Neural crest cell (in vitro differentiated cells): ENCODE data around the gene ICE1. TPM values are rescaled to one million over a fixed set of nuclear protein-coding genes. Genes with fewer than 3 reads are reported as not detected.
"Not testable (repeated sequence)": the region's sequence is repeated elsewhere in the genome, so short reads cannot be mapped to it uniquely, and the experiment has no call there.

ENCODE experiments used
- DNase-seq: peaks from one replicate; pipeline ENCODE4 v3.0.0; 2021; ENCODE audit warnings: low read depth, mixed read lengths, low spot score
- H3K27ac Mint-ChIP-seq: one replicate; pipeline ENCODE4 v1.8.0; 2021; ENCODE audit warnings: mild to moderate bottlenecking, mixed read lengths; ENCODE audit not compliant: unreplicated experiment
- H3K27me3 Mint-ChIP-seq: 2 replicates; pipeline ENCODE4 v1.8.0; 2021; ENCODE audit warnings: low read depth, mild to moderate bottlenecking, mixed read lengths
- H3K36me3 Mint-ChIP-seq: 2 replicates; pipeline ENCODE4 v1.8.0; 2021; ENCODE audit warnings: low read depth, mild to moderate bottlenecking, mixed read lengths
- H3K4me1 Mint-ChIP-seq: 2 replicates; pipeline ENCODE4 v1.8.0; 2021; ENCODE audit warnings: mixed read lengths
- H3K4me3 Mint-ChIP-seq: one replicate; pipeline ENCODE4 v1.8.0; 2021; ENCODE audit warnings: mild to moderate bottlenecking, mixed read lengths
- H3K9me3 Mint-ChIP-seq: 2 replicates; pipeline ENCODE4 v1.8.0; 2021; ENCODE audit warnings: mixed read lengths
- total RNA-seq: library from RNA; stranded (reverse); gene quantifications from 2 replicates; pipeline ENCODE4 v1.2.1, GENCODE V29; 2021
- TF ChIP-seq, protein P1 (sequence below): fragments of 200-600 bp; sonication (generic); conservative IDR thresholded peaks from 2 replicates; pipeline ENCODE4 v1.5.0; 2021; ENCODE audit warnings: antibody characterized with exemption, mild to moderate bottlenecking

The ICE1 gene
- total RNA-seq, 1 donor from 2014 or later = 35.1 TPM

DNA sequence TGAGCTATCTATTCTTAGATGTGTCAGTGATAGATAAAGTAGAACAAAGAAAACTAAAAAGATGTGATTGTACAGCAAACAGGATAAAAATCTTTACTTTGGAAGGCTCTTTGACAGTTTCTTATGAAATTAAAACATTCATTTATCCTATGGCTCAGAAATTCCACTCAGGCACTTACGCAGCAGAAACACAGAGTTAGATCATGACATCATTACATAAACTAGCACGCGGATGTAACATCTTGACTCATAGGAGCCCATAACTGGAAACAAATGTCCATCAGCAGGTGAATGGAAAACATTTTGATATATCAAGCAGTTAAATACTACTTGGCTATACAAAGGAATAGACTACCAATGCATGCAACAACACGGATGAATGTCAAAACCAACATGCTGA is 45.3 kb downstream of the ICE1 start:
- Mint-ChIP-seq H3K4me3 (no peak overlapping the region), H3K27me3 (no peaks in the 10 kb centered on the region), H3K36me3 (peaks cover 8% of the 10 kb centered on the region), H3K27ac (no peak overlapping the region), H3K9me3 (no peaks in the 10 kb centered on the region), H3K4me1 (no peaks in the 10 kb centered on the region)
- TF ChIP-seq, protein P1, sequence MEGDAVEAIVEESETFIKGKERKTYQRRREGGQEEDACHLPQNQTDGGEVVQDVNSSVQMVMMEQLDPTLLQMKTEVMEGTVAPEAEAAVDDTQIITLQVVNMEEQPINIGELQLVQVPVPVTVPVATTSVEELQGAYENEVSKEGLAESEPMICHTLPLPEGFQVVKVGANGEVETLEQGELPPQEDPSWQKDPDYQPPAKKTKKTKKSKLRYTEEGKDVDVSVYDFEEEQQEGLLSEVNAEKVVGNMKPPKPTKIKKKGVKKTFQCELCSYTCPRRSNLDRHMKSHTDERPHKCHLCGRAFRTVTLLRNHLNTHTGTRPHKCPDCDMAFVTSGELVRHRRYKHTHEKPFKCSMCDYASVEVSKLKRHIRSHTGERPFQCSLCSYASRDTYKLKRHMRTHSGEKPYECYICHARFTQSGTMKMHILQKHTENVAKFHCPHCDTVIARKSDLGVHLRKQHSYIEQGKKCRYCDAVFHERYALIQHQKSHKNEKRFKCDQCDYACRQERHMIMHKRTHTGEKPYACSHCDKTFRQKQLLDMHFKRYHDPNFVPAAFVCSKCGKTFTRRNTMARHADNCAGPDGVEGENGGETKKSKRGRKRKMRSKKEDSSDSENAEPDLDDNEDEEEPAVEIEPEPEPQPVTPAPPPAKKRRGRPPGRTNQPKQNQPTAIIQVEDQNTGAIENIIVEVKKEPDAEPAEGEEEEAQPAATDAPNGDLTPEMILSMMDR = no peak
- DNase-seq = no peak

DNA sequence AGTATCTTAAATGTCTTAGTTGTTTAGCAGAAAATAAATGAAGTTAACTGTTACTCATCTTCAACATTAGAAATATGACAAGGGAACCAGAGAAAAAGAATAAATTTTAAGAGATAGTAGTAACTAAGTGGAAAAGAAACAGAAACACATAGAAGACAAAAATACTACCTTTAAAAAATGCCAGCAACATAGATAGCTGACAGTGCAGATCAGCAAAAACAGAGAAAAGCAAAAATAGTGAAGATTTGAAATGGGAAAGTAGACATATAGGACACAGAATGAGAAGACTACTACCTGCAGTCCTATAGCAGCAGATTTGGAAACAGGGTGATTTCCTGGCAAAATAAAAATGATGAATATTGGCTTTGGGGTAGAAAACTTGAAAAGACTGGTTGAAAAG is 48.5 kb downstream of the ICE1 start:
- Mint-ChIP-seq H3K4me1 (no peaks in the 10 kb centered on the region), H3K9me3 (no peaks in the 10 kb centered on the region), H3K27me3 (no peaks in the 10 kb centered on the region), H3K36me3 (peaks cover 7% of the 10 kb centered on the region), H3K4me3 (no peak overlapping the region), H3K27ac (no peak overlapping the region)
- TF ChIP-seq, protein P1 = no peak
- DNase-seq = no peak

DNA sequence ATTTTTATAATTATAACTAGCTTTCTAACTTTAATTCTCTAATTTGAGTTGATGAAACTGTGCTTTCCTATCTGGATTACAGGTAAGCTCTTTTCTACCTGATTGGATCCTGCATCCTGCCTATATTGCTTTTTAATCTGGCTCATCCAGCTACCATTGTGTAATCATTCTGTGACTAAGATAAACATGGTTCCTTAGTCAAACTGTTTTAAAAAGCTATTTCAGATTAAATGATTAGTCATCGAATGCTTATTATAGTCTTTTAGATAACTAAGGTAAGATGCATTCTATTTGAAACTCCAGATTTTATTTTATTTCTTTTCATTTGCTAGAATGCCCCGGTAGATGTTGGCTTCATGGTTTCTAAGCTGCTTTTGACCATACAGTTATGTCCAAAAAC is 50.7 kb downstream of the ICE1 start:
- no peak overlapping the region for H3K27ac Mint-ChIP-seq
- H3K36me3 Mint-ChIP-seq = peaks cover 22% of the 10 kb centered on the region
- no peak for DNase-seq
- H3K4me1 Mint-ChIP-seq = no peaks in the 10 kb centered on the region
- H3K9me3 Mint-ChIP-seq = no peaks in the 10 kb centered on the region
- H3K4me3 Mint-ChIP-seq = no peak overlapping the region
- H3K27me3 Mint-ChIP-seq = no peaks in the 10 kb centered on the region
- TF ChIP-seq, protein P1 = no peak

DNA sequence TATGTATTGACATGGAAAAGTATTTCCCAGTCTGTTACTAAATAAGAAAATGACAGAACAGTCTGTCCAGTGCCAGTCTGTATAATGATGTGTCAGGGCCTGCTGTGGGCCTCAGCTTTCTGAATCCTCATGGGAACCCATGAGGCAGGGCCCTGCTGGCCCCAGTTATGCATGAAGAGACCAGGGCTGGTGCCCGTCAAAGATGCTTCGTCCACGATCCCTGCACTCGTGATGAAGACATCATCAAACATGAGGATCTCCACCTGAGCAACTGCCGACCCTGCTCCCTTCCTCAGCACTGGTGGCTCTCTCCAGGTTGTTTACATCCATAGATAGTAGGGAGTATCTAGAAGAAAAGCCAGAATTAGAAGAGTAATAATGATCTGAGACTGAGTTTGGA is 52.5 kb downstream of the ICE1 start:
- no peak overlapping the region for H3K4me3 Mint-ChIP-seq
- no peaks in the 10 kb centered on the region for H3K27me3 Mint-ChIP-seq
- H3K4me1 Mint-ChIP-seq = no peaks in the 10 kb centered on the region
- TF ChIP-seq, protein P1 = no peak
- H3K36me3 Mint-ChIP-seq = peaks cover 37% of the 10 kb centered on the region
- DNase-seq = no peak
- H3K9me3 Mint-ChIP-seq = peaks cover 3% of the 10 kb centered on the region
- no peak overlapping the region for H3K27ac Mint-ChIP-seq

DNA sequence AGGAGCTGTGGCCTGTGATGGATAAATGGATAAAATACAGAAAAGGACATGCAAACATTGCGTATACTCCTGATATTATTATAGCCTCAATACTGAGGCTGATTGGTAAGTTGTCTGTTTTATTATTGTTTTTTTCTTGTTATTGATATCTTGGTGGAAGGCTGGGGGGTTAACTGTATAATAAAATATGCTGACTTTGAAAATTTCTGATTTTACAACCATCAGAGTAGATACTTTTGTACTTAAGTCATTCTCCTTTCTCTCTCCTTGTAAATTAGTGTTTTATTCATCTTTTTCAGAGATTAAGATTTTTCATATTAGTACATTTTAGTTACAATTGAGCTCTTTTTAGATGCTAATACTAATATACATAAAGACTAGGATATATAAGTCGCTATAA is 53.5 kb downstream of the ICE1 start:
- TF ChIP-seq, protein P1 = no peak
- Mint-ChIP-seq H3K4me1 (no peaks in the 10 kb centered on the region), H3K4me3 (no peak overlapping the region), H3K27ac (no peak overlapping the region), H3K9me3 (peaks cover 3% of the 10 kb centered on the region), H3K36me3 (peaks cover 37% of the 10 kb centered on the region), H3K27me3 (no peaks in the 10 kb centered on the region)
- no peak for DNase-seq

DNA sequence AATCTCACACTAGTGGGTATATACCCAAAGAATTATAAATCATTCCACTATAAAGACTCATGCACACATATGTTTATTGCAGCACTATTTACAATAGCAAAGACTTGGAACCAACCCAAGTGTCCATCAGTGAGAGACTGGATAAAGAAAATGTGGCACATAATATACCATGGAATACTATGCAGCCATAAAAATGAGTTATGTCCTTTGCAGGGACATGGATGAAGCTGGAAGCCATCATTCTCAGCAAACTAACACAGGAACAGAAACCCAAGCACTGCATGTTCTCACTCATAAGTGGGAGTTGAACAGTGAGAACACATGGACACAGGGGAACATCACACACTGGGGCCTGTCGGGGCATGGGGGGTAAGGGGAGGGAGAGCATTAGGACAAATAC is 57.1 kb downstream of the ICE1 start:
- DNase-seq, H3K4me1 Mint-ChIP-seq, H3K27ac Mint-ChIP-seq, H3K27me3 Mint-ChIP-seq, H3K4me3 Mint-ChIP-seq, H3K9me3 Mint-ChIP-seq: not testable (repeated sequence)
- H3K36me3 Mint-ChIP-seq = peaks cover 37% of the 10 kb centered on the region
